Esophagus (tissue), 2 donors: ENCODE results near the gene TCTN1. TPM values are rescaled to one million over a fixed set of nuclear protein-coding genes. Genes with fewer than 3 reads are reported as not detected.

Experiments
- H3K27ac ChIP-seq, 2 donors: one replicate each; pipeline ENCODE4 v1.5.1; 2013; ENCODE audit warnings: low read depth in 2 of 2, mild to moderate bottlenecking in 2 of 2, inconsistent platforms in 1 of 2, low read length in 1 of 2, moderate library complexity in 1 of 2
- H3K27me3 ChIP-seq, 2 donors: one replicate each; pipeline ENCODE4 v1.6.1; 2013; ENCODE audit warnings: low read length in 2 of 2, control low read depth in 1 of 2, mild to moderate bottlenecking in 1 of 2; ENCODE audit not compliant: insufficient read depth in 2 of 2, control insufficient read depth in 1 of 2
- H3K36me3 ChIP-seq, 2 donors: one replicate each; pipeline ENCODE4 v1.6.1; 2013; ENCODE audit warnings: low read length in 1 of 2; ENCODE audit not compliant: control insufficient read depth in 2 of 2, insufficient read depth in 2 of 2
- H3K4me1 ChIP-seq, 2 donors: one replicate each; pipeline ENCODE4 v1.6.1; 2013; ENCODE audit warnings: low read length in 1 of 2; ENCODE audit not compliant: control insufficient read depth in 2 of 2, insufficient read depth in 2 of 2
- H3K4me3 ChIP-seq, 2 donors: one replicate each; pipeline ENCODE4 v1.5.1; 2013; ENCODE audit warnings: low read length in 2 of 2, mild to moderate bottlenecking in 2 of 2, low read depth in 1 of 2, moderate library complexity in 1 of 2
- H3K9me3 ChIP-seq, 2 donors: one replicate each; pipeline ENCODE4 v1.6.1; 2013; ENCODE audit warnings: mild to moderate bottlenecking in 2 of 2, low read depth in 1 of 2, low read length in 1 of 2, moderate library complexity in 1 of 2; ENCODE audit not compliant: control insufficient read depth in 2 of 2, insufficient read depth in 1 of 2
- WGBS, 2 donors: extraction: QIAGEN DNeasy Blood & Tissue Kit; methylation state at CpG; one replicate each; pipeline ENCODE4 v1.1.7; 2013; 5-methylcytosine and 5-hydroxymethylcytosine counted together
- polyA plus RNA-seq, 2 donors: library from polyadenylated mRNA; stranded (reverse); fragments of 200-250 nt; gene quantifications; one replicate each; pipeline ENCODE4 v1.2.3, GENCODE V29; 2013
- donor health status: healthy with polysubstance abuse.
- donor health status: Bipolar disorder and iron deficiency.

TCTN1 gene
- polyA plus RNA-seq, 2 donors = 9.2 to 14.7 TPM

DNA sequence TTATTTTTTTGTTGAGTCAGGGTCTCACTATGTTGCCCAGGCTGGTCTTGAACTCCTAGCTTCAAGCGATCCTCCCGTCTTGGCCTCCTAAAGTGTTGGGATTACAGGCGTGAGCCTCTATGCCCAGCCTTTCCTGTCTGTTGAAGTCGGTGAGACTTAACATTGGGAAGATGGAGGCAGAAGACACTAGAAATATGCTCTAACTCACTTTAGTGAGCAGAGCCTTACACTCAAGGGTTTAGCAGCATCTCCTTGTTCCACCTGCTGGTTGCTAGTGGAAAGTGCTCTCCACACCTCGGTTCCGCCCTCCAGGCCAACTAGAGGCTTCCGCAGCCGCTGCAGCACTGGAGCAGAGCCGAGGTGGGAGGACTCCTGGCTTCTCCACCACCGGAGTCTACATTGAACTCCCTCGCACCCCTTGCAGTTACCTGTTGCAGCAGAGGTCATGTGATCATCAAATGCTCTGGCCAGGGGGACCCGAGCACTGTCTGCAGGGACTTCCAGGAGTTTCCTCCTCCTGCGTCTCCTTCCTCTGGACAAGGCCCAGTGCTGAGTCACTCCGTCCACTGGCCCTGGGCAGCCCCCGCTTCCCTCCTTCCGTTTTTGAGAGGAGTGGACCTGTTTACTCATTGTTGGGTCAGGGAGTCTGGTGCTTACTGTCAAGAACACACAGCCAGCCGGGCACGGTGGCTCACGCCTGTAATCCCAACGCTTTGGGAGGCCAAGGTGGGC is 84.4 kb downstream of the TCTN1 start:
- Histone ChIP-seq H3K9me3 (no peaks in the 10 kb centered on the region), H3K36me3 (no peaks in the 10 kb centered on the region), H3K4me3 (no peak overlapping the region), H3K27me3 (no peaks in the 10 kb centered on the region), H3K27ac (no peak overlapping the region), H3K4me1 (peaks cover 0 to 3% of the 10 kb centered on the region in 2 donors)
- WGBS, 2 donors = 37 to 43% methylated on average over 20 of the region's 20 CpGs

Other genes starting within 250 kb of the TCTN1 start
- gene ANAPC7, start 210.4 kb upstream of the TCTN1 start, polyA plus RNA-seq = 10 to 100 TPM; 49.6 to 75.8 TPM
- 100 to 1,000 TPM; 395 to 601 TPM for gene ARPC3, start 163.8 kb upstream of the TCTN1 start, polyA plus RNA-seq
- gene GPN3, start 145.9 kb upstream of the TCTN1 start, polyA plus RNA-seq = 10 to 100 TPM in 1 of 2 donors, 1 to 10 TPM in 1; 8.8 to 14.8 TPM
- gene FAM216A, start 145.3 kb upstream of the TCTN1 start, polyA plus RNA-seq = 1 to 10 TPM; 3.8 to 4.5 TPM
- 100 to 1,000 TPM; 161 to 188 TPM for gene VPS29, start 112.0 kb upstream of the TCTN1 start, polyA plus RNA-seq
- gene RAD9B, start 111.8 kb upstream of the TCTN1 start, polyA plus RNA-seq = under 1 TPM; 0.20 to 0.28 TPM
- 1 to 10 TPM; 4.7 to 9.4 TPM for gene PPTC7, start 30.8 kb upstream of the TCTN1 start, polyA plus RNA-seq
- gene HVCN1, start 75.0 kb downstream of the TCTN1 start, polyA plus RNA-seq = 1 to 10 TPM; 1.3 to 1.4 TPM
- gene PPP1CC, start 128.8 kb downstream of the TCTN1 start, polyA plus RNA-seq = 10 to 100 TPM; 63.2 to 65.3 TPM
- not detected for gene CCDC63, start 232.9 kb downstream of the TCTN1 start, polyA plus RNA-seq